Stimulated activated effector memory CD8-positive, alpha-beta T cell treated with anti-CD3 and anti-CD28 coated beads, Interleukin-12 subunit alpha, Interleukin-12 subunit beta, amount 100 ng/mL, for 72 hours (primary cell): ENCODE results near the gene CHST3.

Experiments
- ATAC-seq: fragments of 150-1000 bp; cut with Tn5 transposase; 2 replicates; pipeline ENCODE4 v1.10.0; 2021
- DNase-seq, 2 donors: peaks; one replicate each; pipeline ENCODE4 v3.0.0; 2021 to 2022; ENCODE audit warnings: low spot score in 2 of 2
- H3K27ac Mint-ChIP-seq: one replicate; pipeline ENCODE4 v1.8.0; 2022; ENCODE audit warnings: mild to moderate bottlenecking, mixed read lengths
- H3K36me3 Mint-ChIP-seq: one replicate; pipeline ENCODE4 v1.8.0; 2022; ENCODE audit warnings: mild to moderate bottlenecking, mixed read lengths
- H3K4me1 Mint-ChIP-seq: one replicate; pipeline ENCODE4 v1.8.0; 2022; ENCODE audit warnings: mixed read lengths
- H3K4me3 Mint-ChIP-seq: one replicate; pipeline ENCODE4 v1.8.0; 2022; ENCODE audit warnings: mild to moderate bottlenecking, mixed read lengths
- H3K9me3 Mint-ChIP-seq: one replicate; pipeline ENCODE4 v1.8.0; 2022; ENCODE audit warnings: mixed read lengths

CHST3 gene

GRCh38 chr10:71939861-71940474 lies 24.2 kb upstream of the CHST3 start:
- H3K4me3 Mint-ChIP-seq: no peak overlapping the region
- peak in 1 of 2 donors; percentile 56 for DNase-seq
- H3K9me3 Mint-ChIP-seq: peaks cover 10% of the 10 kb centered on the region
- no peaks in the 10 kb centered on the region for H3K36me3 Mint-ChIP-seq
- ATAC-seq: peak; percentile 75
- H3K27ac Mint-ChIP-seq: peak overlapping the region; percentile 54
- H3K4me1 Mint-ChIP-seq: peaks cover 15% of the 10 kb centered on the region

DNA sequence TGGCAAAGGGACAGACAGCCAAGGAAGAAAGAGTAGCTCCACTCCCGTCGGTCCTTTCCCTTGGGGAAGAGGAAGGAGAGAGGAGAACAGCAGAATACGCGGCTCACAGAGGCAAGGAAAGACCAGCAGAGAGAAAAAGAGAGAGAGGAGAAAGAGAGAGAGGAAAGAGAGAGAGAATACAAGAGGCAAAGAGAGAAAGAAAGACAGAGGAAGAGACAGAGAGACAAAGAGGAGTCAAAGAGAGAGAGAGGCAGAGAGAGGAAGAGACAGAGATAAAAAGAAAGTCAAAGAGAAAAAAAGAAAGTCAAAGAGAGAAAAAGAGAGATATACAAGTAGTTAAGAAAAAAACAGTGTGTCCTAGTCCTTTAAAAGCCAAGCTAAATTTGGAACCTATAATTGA lies 23.4 kb upstream of the CHST3 start:
- H3K4me1 Mint-ChIP-seq: peaks cover 15% of the 10 kb centered on the region
- H3K27ac Mint-ChIP-seq: no peak overlapping the region
- DNase-seq: no peak
- peaks cover 12% of the 10 kb centered on the region for H3K9me3 Mint-ChIP-seq
- H3K36me3 Mint-ChIP-seq: no peaks in the 10 kb centered on the region
- H3K4me3 Mint-ChIP-seq: no peak overlapping the region
- ATAC-seq: no peak

DNA sequence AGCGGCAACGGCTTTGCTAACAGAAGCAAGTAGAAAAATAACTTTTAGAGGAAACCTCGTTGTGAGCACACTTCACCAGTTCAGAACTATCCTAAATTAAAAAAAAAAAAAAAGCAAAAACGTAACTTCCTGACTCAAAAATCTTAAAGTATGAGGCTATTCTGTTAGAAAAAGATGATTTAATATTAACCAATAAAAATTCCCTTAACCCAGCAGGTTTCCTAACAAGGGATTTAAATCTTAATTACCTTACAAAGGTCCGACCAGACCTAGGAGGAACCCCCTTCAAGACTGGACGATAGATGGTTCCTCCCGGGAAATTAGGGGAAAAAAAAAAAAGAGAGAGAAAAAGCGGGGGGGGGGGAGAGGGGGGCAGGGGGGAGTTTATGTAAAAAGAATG lies 22.9 kb upstream of the CHST3 start:
- Mint-ChIP-seq H3K9me3 (peaks cover 16% of the 10 kb centered on the region), H3K4me3 (no peak overlapping the region), H3K27ac (no peak overlapping the region), H3K4me1 (peaks cover 15% of the 10 kb centered on the region), H3K36me3 (no peaks in the 10 kb centered on the region)
- ATAC-seq (no peak), DNase-seq (no peak)

- H3K4me1 Mint-ChIP-seq: peaks cover 1% of the 10 kb centered on the region
- no peak overlapping the region for H3K27ac Mint-ChIP-seq
- no peaks in the 10 kb centered on the region for H3K36me3 Mint-ChIP-seq
- no peak overlapping the region for H3K4me3 Mint-ChIP-seq
- DNase-seq (no peak), ATAC-seq (no peak)
- H3K9me3 Mint-ChIP-seq: peaks cover 16% of the 10 kb centered on the region
These were observed 18.2 kb upstream of the CHST3 start for GRCh38 chr10:71945819-71946474.

- ATAC-seq: no peak
- peaks cover 14% of the 10 kb centered on the region for H3K9me3 Mint-ChIP-seq
- no peaks in the 10 kb centered on the region for H3K36me3 Mint-ChIP-seq
- DNase-seq: no peak
- no peak overlapping the region for H3K4me3 Mint-ChIP-seq
- H3K4me1 Mint-ChIP-seq: no peaks in the 10 kb centered on the region
- H3K27ac Mint-ChIP-seq: no peak overlapping the region
These were observed 17.5 kb upstream of the CHST3 start for GRCh38 chr10:71946700-71947099.

GRCh38 chr10:71948496-71949067 lies 15.6 kb upstream of the CHST3 start:
- DNase-seq (no peak), ATAC-seq (no peak)
- no peaks in the 10 kb centered on the region for H3K4me1 Mint-ChIP-seq
- H3K9me3 Mint-ChIP-seq: peaks cover 10% of the 10 kb centered on the region
- H3K36me3 Mint-ChIP-seq: no peaks in the 10 kb centered on the region
- H3K27ac Mint-ChIP-seq: no peak overlapping the region
- H3K4me3 Mint-ChIP-seq: no peak overlapping the region

DNA sequence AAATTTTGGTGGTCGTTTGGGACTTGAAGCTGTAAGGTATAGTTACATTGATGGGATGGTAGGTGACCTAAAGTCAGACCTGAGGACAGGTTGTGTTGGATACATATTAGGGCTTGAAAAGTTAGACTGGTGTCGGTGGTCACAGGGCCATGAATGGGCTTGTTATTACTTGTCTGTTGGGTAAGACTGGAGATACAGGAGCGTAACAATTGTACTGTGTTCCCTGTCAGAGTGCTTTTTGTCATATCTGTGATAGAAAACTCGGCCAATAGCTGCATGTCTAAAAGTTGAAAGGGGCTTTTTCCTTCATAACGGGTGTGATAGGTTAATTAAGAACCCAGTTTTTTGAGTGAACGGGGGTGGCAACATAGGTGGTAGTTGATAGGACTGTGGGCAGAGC lies 13.5 kb upstream of the CHST3 start:
- Mint-ChIP-seq H3K36me3 (no peaks in the 10 kb centered on the region), H3K4me3 (no peak overlapping the region), H3K9me3 (peaks cover 19% of the 10 kb centered on the region), H3K27ac (no peak overlapping the region), H3K4me1 (no peaks in the 10 kb centered on the region)
- DNase-seq (no peak), ATAC-seq (no peak)

- no peak overlapping the region for H3K27ac Mint-ChIP-seq
- no peaks in the 10 kb centered on the region for H3K4me1 Mint-ChIP-seq
- no peak for ATAC-seq
- no peak for DNase-seq
- no peaks in the 10 kb centered on the region for H3K36me3 Mint-ChIP-seq
- no peak overlapping the region for H3K4me3 Mint-ChIP-seq
- peaks cover 12% of the 10 kb centered on the region for H3K9me3 Mint-ChIP-seq
These were observed 11.4 kb upstream of the CHST3 start for GRCh38 chr10:71952745-71953144.

DNA sequence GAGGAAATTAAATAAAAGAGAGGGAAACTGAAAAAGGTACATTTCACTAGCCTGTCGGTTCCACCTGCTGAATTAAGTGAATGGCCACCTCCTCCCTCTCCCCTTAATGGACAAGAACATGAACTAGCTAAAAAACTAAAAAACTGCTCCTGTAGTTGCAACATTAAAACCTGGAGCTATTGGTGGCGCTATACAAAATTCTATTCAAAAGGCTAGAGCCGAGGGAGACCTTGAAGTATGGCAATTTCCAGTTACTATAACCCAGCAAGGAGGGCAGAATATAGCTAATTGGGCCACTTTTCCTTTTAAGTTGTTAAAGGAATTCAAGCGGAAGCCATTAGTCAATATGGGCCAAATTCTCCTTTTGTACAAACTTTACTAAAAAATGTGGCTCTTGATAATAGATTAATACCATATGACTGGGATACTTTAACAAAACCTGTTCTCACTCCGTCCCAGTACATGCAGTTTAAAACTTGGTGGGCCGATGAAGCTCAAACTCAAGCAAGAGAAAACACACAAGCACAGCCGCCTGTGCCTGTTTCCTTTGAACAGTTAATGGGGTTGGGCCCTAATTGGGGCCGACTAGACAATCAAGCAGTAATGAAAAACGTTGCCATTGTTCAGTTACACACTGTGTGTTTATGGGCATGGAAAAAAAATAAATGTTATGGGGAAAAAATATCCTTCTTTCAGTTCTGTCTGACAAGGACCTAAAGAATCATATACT lies 6.5 kb upstream of the CHST3 start:
- DNase-seq (no peak), ATAC-seq (no peak)
- no peaks in the 10 kb centered on the region for H3K4me1 Mint-ChIP-seq
- no peaks in the 10 kb centered on the region for H3K36me3 Mint-ChIP-seq
- H3K4me3 Mint-ChIP-seq: no peak overlapping the region
- H3K9me3 Mint-ChIP-seq: peaks cover 10% of the 10 kb centered on the region
- H3K27ac Mint-ChIP-seq: no peak overlapping the region

- Mint-ChIP-seq H3K27ac (no peak overlapping the region), H3K9me3 (peaks cover 9% of the 10 kb centered on the region), H3K4me3 (no peak overlapping the region), H3K36me3 (no peaks in the 10 kb centered on the region), H3K4me1 (no peaks in the 10 kb centered on the region)
- ATAC-seq (no peak), DNase-seq (no peak)
These were observed 4.7 kb upstream of the CHST3 start for GRCh38 chr10:71959526-71959925.

GRCh38 chr10:71961831-71962230 lies 2.4 kb upstream of the CHST3 start:
- H3K36me3 Mint-ChIP-seq: no peaks in the 10 kb centered on the region
- H3K27ac Mint-ChIP-seq: no peak overlapping the region
- DNase-seq (no peak), ATAC-seq (no peak)
- no peaks in the 10 kb centered on the region for H3K9me3 Mint-ChIP-seq
- H3K4me1 Mint-ChIP-seq: peaks cover 8% of the 10 kb centered on the region
- no peak overlapping the region for H3K4me3 Mint-ChIP-seq

- ATAC-seq: no peak
- Mint-ChIP-seq H3K36me3 (no peaks in the 10 kb centered on the region), H3K4me1 (peaks cover 8% of the 10 kb centered on the region), H3K4me3 (no peak overlapping the region), H3K27ac (no peak overlapping the region), H3K9me3 (no peaks in the 10 kb centered on the region)
- DNase-seq: no peak
These were observed 1.3 kb upstream of the CHST3 start for GRCh38 chr10:71962901-71963300.

DNA sequence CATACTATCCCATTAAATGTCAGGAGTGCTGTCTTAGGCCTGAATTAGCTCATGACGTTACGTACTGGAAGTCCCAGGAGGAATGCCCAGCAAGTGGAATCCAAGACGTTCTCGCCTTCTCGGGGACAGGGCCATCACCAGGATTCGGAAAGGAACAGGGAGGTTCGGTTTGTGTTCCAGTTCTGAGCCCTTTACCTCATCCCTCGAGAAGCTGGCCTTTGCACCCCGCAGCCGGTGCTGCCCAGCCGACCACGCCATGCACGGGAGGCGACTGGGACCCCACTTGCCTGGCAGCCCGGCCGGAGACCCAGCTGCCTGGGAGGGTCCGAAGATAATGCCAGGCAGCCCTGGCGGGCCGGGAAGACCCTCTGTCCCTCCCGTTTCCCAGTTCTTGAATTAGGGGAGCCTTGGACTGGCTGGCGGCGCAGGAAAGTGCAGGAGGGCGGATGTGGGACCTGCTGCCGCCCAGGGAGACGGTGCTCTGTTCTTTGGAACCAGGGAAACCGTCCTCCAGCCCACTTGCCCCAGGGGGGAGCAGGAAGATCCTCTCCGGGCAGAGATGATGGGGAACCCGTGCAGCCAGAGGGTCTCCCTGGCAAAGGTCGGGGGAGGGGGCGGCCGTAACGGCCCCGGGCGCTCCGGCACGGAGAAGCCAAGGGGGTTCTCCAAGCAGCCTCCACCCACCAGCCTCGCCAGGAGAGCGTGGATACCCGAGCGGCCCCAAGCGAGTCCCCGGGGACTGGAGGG lies 671 bp upstream of the CHST3 start:
- no peak overlapping the region for H3K27ac Mint-ChIP-seq
- DNase-seq: no peak
- peaks cover 8% of the 10 kb centered on the region for H3K4me1 Mint-ChIP-seq
- H3K9me3 Mint-ChIP-seq: no peaks in the 10 kb centered on the region
- ATAC-seq: no peak
- no peak overlapping the region for H3K4me3 Mint-ChIP-seq
- no peaks in the 10 kb centered on the region for H3K36me3 Mint-ChIP-seq

DNA sequence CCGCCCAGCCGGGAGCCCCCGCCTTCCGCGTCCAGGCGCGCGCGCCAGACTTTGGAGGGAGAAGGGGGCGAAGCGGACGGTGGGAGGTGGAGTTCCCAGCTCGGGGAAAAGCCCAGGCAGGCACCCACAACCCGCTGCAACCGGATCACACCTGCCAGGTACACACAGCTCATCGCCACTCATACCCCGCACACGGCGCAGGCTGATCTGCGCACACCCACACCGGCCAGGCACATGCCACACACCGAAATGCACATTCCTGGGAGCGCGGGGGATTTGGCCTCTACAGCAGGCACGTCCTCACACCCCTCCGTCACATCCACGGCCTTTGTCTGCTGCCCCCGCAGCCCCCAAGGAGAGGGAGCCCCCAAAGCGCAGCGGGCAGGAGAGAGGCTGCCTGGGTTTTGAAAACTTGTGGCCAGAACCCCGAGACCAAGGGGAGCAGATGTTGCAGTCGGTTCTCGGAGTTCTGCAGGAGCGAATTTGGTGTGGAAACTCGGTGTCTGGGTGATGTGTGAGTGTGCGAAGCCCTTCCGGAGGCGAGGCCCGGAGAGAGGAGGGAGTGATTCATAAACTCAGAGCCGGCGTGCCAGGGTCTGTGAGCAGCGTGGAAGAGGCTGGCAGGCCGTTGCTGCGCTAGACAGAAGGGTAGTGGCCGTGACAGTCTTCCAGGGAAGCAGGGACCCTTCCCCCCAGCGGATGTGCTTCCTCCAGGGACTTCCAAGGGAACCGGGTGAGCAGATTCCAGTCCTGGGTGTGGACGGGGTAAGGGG lies 734 bp downstream of the CHST3 start:
- H3K9me3 Mint-ChIP-seq: no peaks in the 10 kb centered on the region
- ATAC-seq: peak; percentile 67
- H3K36me3 Mint-ChIP-seq: no peaks in the 10 kb centered on the region
- H3K27ac Mint-ChIP-seq: no peak overlapping the region
- DNase-seq: no peak
- H3K4me3 Mint-ChIP-seq: peak overlapping the region; percentile 64
- peaks cover 8% of the 10 kb centered on the region for H3K4me1 Mint-ChIP-seq

- no peaks in the 10 kb centered on the region for H3K9me3 Mint-ChIP-seq
- no peak overlapping the region for H3K27ac Mint-ChIP-seq
- peaks cover 8% of the 10 kb centered on the region for H3K4me1 Mint-ChIP-seq
- peak overlapping the region; percentile 64 for H3K4me3 Mint-ChIP-seq
- no peaks in the 10 kb centered on the region for H3K36me3 Mint-ChIP-seq
- DNase-seq: no peak
- no peak for ATAC-seq
These were observed 1.4 kb downstream of the CHST3 start for GRCh38 chr10:71965623-71966022.
